ENCODE results near the gene TMEM198. TPM values are rescaled to one million over a fixed set of nuclear protein-coding genes. Genes with fewer than 3 reads are reported as not detected.

Gene TMEM198
- total and polyA plus RNA-seq, 2 donors (not counting 3 experiments of a cell fraction or from before 2014, with no cell fraction given) = not detected

GRCh38 chr2:219567791-219568361, 24.0 kb downstream of the TMEM198 start:
- no TSS peak for BruUV-seq (replicated peaks)
- CTCF ChIA-PET = no interaction called here
- no peak for FAIRE-seq
- no peaks in the 10 kb centered on the region for H3K36me3 ChIP-seq (ENCODE audit: control insufficient read depth in 2 of 2, extremely low read depth in 1 of 2, insufficient read depth in 2 of 2, low read length in 2 of 2)
- H3K9ac ChIP-seq (replicated peaks; ENCODE audit: extremely low read depth, insufficient read depth, low read length) = no peak overlapping the region
- intact Hi-C loops (cut with micrococcal nuclease) (no loop called here), dilution Hi-C loops (cut with MboI; ENCODE audit: extremely low pct_ligation_motif_present, low sequenced_read_pairs) (no loop called here)
- no peak overlapping the region for H3K4me2 ChIP-seq (ENCODE audit: insufficient read depth, low read length)
- H2AFZ ChIP-seq (ENCODE audit: low read depth, low read length) = no peak overlapping the region
- no peaks in the 10 kb centered on the region for H3K4me1 ChIP-seq (ENCODE audit: control insufficient read depth, extremely low read depth, insufficient read depth, low read length)
- H3K9me1 ChIP-seq (replicated peaks; ENCODE audit: control insufficient read depth, extremely low read depth, insufficient read depth, low read length) = no peaks in the 10 kb centered on the region
- DNase-seq (ENCODE audit: low read depth, low spot score) = no peak
- peaks cover 4 to 22% of the 10 kb centered on the region in 2 experiments for H3K27me3 ChIP-seq (ENCODE audit: control insufficient read depth in 2 of 2, insufficient read depth in 2 of 2, low read length in 2 of 2)
- H4K20me1 ChIP-seq (replicated peaks; ENCODE audit: control insufficient read depth, extremely low read depth, insufficient read depth, low read length) = no peaks in the 10 kb centered on the region
- H3K9me3 ChIP-seq (replicated peaks; ENCODE audit: control insufficient read depth, insufficient read depth, low read length) = no peaks in the 10 kb centered on the region
- POLR2A ChIA-PET = no interaction called here
- no peak for TF ChIP-seq MYC (IDR thresholded peaks at IDR 0.05; ENCODE audit: low read depth, low read length)
- no peak overlapping the region for H3K4me3 ChIP-seq (replicated peaks in 1 of 3; ENCODE audit: insufficient read depth in 1 of 3, low read depth in 1 of 3, low read length in 3 of 3)
- no peak overlapping the region for H3K27ac ChIP-seq (ENCODE audit: insufficient read depth, low read depth, low read length)
- H3K79me2 ChIP-seq (ENCODE audit: control insufficient read depth, insufficient read depth, low read length) = no peaks in the 10 kb centered on the region

- H3K9ac ChIP-seq (replicated peaks; ENCODE audit: extremely low read depth, insufficient read depth, low read length) = no peak overlapping the region
- intact Hi-C loops (cut with micrococcal nuclease) (no loop called here), dilution Hi-C loops (cut with MboI; ENCODE audit: extremely low pct_ligation_motif_present, low sequenced_read_pairs) (no loop called here)
- ChIA-PET POLR2A (no interaction called here), CTCF (interaction anchor here (0.9 kb wide), 1 partner anchor 9 kb away, joined by 3 read pairs; no protein-coding TSS in a partner anchor)
- H3K27me3 ChIP-seq (ENCODE audit: control insufficient read depth in 2 of 2, insufficient read depth in 2 of 2, low read length in 2 of 2) = peaks cover 8 to 25% of the 10 kb centered on the region in 2 experiments
- H3K9me1 ChIP-seq (replicated peaks; ENCODE audit: control insufficient read depth, extremely low read depth, insufficient read depth, low read length) = no peaks in the 10 kb centered on the region
- no peak for TF ChIP-seq JUN (IDR thresholded peaks at IDR 0.05; ENCODE audit: borderline replicate concordance, insufficient read depth, insufficient read length, low read depth)
- DNase-seq (ENCODE audit: low read depth, low spot score) (no peak), FAIRE-seq (no peak)
- no peaks in the 10 kb centered on the region for H3K36me3 ChIP-seq (ENCODE audit: control insufficient read depth in 2 of 2, extremely low read depth in 1 of 2, insufficient read depth in 2 of 2, low read length in 2 of 2)
- H3K27ac ChIP-seq (ENCODE audit: insufficient read depth, low read depth, low read length) = no peak overlapping the region
- no peaks in the 10 kb centered on the region for H3K79me2 ChIP-seq (ENCODE audit: control insufficient read depth, insufficient read depth, low read length)
- BruUV-seq (replicated peaks) = no TSS peak
- H2AFZ ChIP-seq (ENCODE audit: low read depth, low read length) = no peak overlapping the region
- no peaks in the 10 kb centered on the region for H4K20me1 ChIP-seq (replicated peaks; ENCODE audit: control insufficient read depth, extremely low read depth, insufficient read depth, low read length)
- H3K9me3 ChIP-seq (replicated peaks; ENCODE audit: control insufficient read depth, insufficient read depth, low read length) = no peaks in the 10 kb centered on the region
- H3K4me1 ChIP-seq (ENCODE audit: control insufficient read depth, extremely low read depth, insufficient read depth, low read length) = no peaks in the 10 kb centered on the region
- H3K4me2 ChIP-seq (ENCODE audit: insufficient read depth, low read length) = no peak overlapping the region
- H3K4me3 ChIP-seq (replicated peaks in 1 of 3; ENCODE audit: insufficient read depth in 1 of 3, low read depth in 1 of 3, low read length in 3 of 3) = no peak overlapping the region
Observed at GRCh38 chr2:219569041-219569440, 25.2 kb downstream of the TMEM198 start.
